Measurements from ENCODE around the gene ZNF638.
"Not testable (repeated sequence)": the region's sequence is repeated elsewhere in the genome, so short reads cannot be mapped to it uniquely, and the experiment has no call there.

Gene ZNF638

DNA sequence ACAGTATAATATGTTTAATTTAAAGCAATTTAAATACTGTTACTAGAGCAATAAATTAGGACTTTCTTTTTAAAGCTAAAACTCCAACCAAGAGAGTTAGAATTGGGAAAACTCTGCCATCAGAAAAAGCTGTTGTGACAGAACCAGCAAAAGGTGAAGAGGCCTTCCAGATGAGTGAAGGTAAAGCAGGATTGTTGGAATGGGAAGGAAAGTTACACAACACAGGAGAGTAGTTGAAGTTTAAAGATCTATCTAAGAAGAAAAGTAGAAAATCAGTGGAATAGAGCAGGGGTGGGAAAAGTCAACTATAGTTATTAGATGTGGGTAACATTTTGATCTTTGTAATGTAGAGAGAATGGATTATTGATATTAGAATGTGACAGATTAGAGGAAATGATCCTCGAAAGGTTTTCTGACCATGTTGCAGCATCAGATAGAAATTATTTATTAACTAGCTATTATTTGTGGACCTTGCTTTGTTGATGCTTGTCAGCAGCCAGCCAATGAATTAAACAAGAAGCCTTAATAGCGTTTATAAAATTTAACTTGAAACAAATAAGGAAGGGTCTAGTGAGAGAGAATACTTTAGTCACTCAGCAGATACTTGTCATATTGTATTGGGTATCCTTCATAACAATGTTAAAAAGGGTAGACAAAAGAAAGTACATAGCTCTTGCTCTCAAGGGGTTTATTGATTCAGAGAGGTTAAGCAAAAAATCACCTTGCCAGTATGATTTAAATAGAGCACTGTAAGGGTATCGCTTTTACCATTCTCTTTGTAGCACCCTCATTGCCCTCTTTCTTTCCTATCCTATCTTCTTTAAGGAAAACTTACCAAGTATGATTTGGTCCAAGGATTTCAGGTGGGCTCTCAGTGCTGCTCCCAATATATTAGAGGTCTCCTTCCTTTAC, 97.1 kb downstream of the ZNF638 start:
- Histone ChIP-seq H3K4me3 (ENCODE audit: insufficient read depth, low read length, poor library complexity, severe bottlenecking) (no peak overlapping the region), H4K20me1 (ENCODE audit: low read depth, low read length) (no peaks in the 10 kb centered on the region), H3K36me3 (ENCODE audit: low read length) (peaks cover 23% of the 10 kb centered on the region), H3K9ac (ENCODE audit: low read length) (no peak overlapping the region), H3K79me2 (ENCODE audit: insufficient read depth, low read length) (no peaks in the 10 kb centered on the region), H3K9me3 (ENCODE audit: insufficient read depth, low read length) (no peaks in the 10 kb centered on the region), H2AFZ (ENCODE audit: low read depth, low read length, severe bottlenecking) (no peak overlapping the region), H3K9me2 (replicated peaks; ENCODE audit: insufficient read depth, low read length) (no peaks in the 10 kb centered on the region), H3F3A (ENCODE audit: insufficient read depth) (no peaks in the 10 kb centered on the region), H3K27ac (ENCODE audit: low read depth, low read length) (no peak overlapping the region), H3K4me2 (ENCODE audit: low read depth, low read length, poor library complexity, severe bottlenecking) (no peak overlapping the region), H3K27me3 (ENCODE audit: low read length) (no peaks in the 10 kb centered on the region)
- no peak for TF ChIP-seq EZH2phosphoT487 (conservative IDR thresholded peaks at IDR 0.05; ENCODE audit: low read length)
- TF ChIP-seq, protein P1, sequence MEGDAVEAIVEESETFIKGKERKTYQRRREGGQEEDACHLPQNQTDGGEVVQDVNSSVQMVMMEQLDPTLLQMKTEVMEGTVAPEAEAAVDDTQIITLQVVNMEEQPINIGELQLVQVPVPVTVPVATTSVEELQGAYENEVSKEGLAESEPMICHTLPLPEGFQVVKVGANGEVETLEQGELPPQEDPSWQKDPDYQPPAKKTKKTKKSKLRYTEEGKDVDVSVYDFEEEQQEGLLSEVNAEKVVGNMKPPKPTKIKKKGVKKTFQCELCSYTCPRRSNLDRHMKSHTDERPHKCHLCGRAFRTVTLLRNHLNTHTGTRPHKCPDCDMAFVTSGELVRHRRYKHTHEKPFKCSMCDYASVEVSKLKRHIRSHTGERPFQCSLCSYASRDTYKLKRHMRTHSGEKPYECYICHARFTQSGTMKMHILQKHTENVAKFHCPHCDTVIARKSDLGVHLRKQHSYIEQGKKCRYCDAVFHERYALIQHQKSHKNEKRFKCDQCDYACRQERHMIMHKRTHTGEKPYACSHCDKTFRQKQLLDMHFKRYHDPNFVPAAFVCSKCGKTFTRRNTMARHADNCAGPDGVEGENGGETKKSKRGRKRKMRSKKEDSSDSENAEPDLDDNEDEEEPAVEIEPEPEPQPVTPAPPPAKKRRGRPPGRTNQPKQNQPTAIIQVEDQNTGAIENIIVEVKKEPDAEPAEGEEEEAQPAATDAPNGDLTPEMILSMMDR (IDR thresholded peaks at IDR 0.05; ENCODE audit: insufficient read depth, low read length, poor library complexity, severe bottlenecking): no peak

DNA sequence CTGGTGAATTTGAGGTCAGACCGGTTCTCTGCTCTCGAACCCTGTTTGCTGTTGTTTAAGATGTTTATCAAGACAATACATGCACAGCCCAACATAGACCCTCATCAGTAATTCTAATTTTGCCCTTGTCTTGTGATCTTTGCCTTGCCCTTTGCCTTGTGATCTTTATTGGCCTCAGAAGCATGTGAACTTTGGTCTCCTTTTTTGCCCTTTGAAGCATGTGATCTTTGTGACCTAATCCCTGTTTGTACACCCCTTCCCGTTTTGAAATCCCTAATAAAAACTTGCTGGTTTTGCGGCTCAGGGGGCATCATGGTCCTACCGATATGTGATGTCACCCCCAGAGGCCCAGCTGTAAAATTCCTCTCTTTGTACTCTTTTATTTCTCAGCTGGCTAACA, 113.6 kb downstream of the ZNF638 start:
- not testable (repeated sequence) for H3K9me3 ChIP-seq (ENCODE audit: insufficient read depth, low read length); H3F3A ChIP-seq (ENCODE audit: insufficient read depth)

DNA sequence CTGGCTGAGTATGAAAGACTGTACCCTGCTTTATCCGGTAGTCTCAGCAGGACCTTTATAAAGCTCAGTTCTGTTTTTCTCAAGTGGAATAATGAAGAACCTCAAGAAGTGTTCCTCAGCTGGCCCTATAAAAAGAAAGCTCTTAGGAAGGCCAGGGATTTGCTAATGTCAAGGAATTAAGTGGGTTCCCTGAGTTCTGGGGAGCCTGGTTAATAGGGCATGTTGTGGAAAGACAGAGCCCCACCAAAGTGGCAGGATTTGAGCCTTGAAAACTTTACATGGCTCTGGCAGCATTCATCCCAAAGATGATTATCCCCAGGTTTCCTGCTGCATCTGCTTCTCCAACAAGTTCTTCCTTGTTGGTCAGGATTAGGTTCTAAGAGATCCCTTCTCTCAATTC, 114.9 kb downstream of the ZNF638 start:
- Histone ChIP-seq H3K4me2 (ENCODE audit: low read depth, low read length, poor library complexity, severe bottlenecking) (no peak overlapping the region), H3K9ac (ENCODE audit: low read length) (no peak overlapping the region), H3K36me3 (ENCODE audit: low read length) (no peaks in the 10 kb centered on the region), H3K27ac (ENCODE audit: low read depth, low read length) (no peak overlapping the region), H3K9me3 (ENCODE audit: insufficient read depth, low read length) (no peaks in the 10 kb centered on the region), H4K20me1 (ENCODE audit: low read depth, low read length) (no peaks in the 10 kb centered on the region; the same call in 1 of the 2 replicates), H3F3A (ENCODE audit: insufficient read depth) (no peaks in the 10 kb centered on the region), H3K27me3 (ENCODE audit: low read length) (no peaks in the 10 kb centered on the region), H3K79me2 (ENCODE audit: insufficient read depth, low read length) (no peaks in the 10 kb centered on the region), H3K4me3 (ENCODE audit: insufficient read depth, low read length, poor library complexity, severe bottlenecking) (no peak overlapping the region), H3K9me2 (replicated peaks; ENCODE audit: insufficient read depth, low read length) (no peaks in the 10 kb centered on the region), H2AFZ (ENCODE audit: low read depth, low read length, severe bottlenecking) (no peak overlapping the region)
- TF ChIP-seq, protein P1 (IDR thresholded peaks at IDR 0.05; ENCODE audit: insufficient read depth, low read length, poor library complexity, severe bottlenecking): no peak
- no peak for TF ChIP-seq EZH2phosphoT487 (conservative IDR thresholded peaks at IDR 0.05; ENCODE audit: low read length)

More for the DNA sequence above, 113.6 kb downstream of the ZNF638 start:
- H3K36me3 ChIP-seq (ENCODE audit: low read length); H3K27me3 ChIP-seq (ENCODE audit: low read length); H3K9me2 ChIP-seq (replicated peaks; ENCODE audit: insufficient read depth, low read length); H3K27ac ChIP-seq (ENCODE audit: low read depth, low read length); H3K79me2 ChIP-seq (ENCODE audit: insufficient read depth, low read length); H3K4me2 ChIP-seq (ENCODE audit: low read depth, low read length, poor library complexity, severe bottlenecking); H4K20me1 ChIP-seq (ENCODE audit: low read depth, low read length); H3K4me3 ChIP-seq (ENCODE audit: insufficient read depth, low read length, poor library complexity, severe bottlenecking); H2AFZ ChIP-seq (ENCODE audit: low read depth, low read length, severe bottlenecking); H3K9ac ChIP-seq (ENCODE audit: low read length): not testable (repeated sequence)

DNA sequence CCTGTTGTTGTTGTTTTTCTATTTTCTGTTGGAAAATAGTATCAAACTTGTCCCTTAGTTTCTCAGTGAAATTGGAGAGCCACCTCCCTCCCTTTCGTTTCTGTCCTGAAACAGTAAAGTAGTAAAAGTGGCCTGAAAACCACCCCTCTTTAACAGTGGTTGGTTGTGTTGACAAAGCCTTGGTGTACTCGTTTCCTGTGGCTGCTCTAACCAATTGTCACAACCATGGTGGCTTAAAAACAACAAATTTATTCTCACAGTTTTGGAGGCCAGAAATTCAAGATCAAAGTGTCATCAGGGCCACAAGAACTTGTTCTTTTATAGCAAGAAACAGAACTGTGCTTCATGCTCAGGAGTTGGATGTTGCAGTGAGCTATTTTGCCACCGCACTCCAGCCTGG, 117.8 kb downstream of the ZNF638 start:
- no peaks in the 10 kb centered on the region for H3K9me3 ChIP-seq (ENCODE audit: insufficient read depth, low read length)
- TF ChIP-seq, protein P1 (IDR thresholded peaks at IDR 0.05; ENCODE audit: insufficient read depth, low read length, poor library complexity, severe bottlenecking): no peak
- no peak for TF ChIP-seq EZH2phosphoT487 (conservative IDR thresholded peaks at IDR 0.05; ENCODE audit: low read length)

More for the DNA sequence above, 117.8 kb downstream of the ZNF638 start:
- Histone ChIP-seq H4K20me1 (ENCODE audit: low read depth, low read length) (no peaks in the 10 kb centered on the region), H3K79me2 (ENCODE audit: insufficient read depth, low read length) (no peaks in the 10 kb centered on the region), H3K36me3 (ENCODE audit: low read length) (no peaks in the 10 kb centered on the region), H3K27ac (ENCODE audit: low read depth, low read length) (no peak overlapping the region), H3K9ac (ENCODE audit: low read length) (no peak overlapping the region), H3K4me2 (ENCODE audit: low read depth, low read length, poor library complexity, severe bottlenecking) (no peak overlapping the region), H2AFZ (ENCODE audit: low read depth, low read length, severe bottlenecking) (no peak overlapping the region), H3K9me2 (replicated peaks; ENCODE audit: insufficient read depth, low read length) (no peaks in the 10 kb centered on the region), H3K4me3 (ENCODE audit: insufficient read depth, low read length, poor library complexity, severe bottlenecking) (no peak overlapping the region), H3F3A (ENCODE audit: insufficient read depth) (no peaks in the 10 kb centered on the region), H3K27me3 (ENCODE audit: low read length) (no peaks in the 10 kb centered on the region)
